Upper lobe of left lung (tissue), 4 donors: ENCODE data around the gene OTOF.

Source experiments
- EP300 ChIP-seq, 4 donors: sonication (generic); formaldehyde crosslinking; IDR thresholded peaks; one replicate each; pipeline ENCODE4 v1.5.1; 2017; ENCODE audit warnings: antibody characterized with exemption in 4 of 4, control low read depth in 2 of 4
- POLR2A ChIP-seq, 4 donors: fragments of 450-650 bp; IDR thresholded peaks; one replicate each; pipeline ENCODE4 v1.5.1; 2016 to 2017; ENCODE audit warnings: antibody characterized with exemption in 4 of 4, mild to moderate bottlenecking in 2 of 4
- TF ChIP-seq, protein P1 (sequence below), 6 experiments: fragments of 450-650 bp in 4 of 6; fragments of 200-600 bp in 2 of 6; sonication (generic) in 2 of 6; IDR thresholded peaks; one replicate each; pipeline ENCODE4 v1.5.1; 2016 to 2019; ENCODE audit warnings: antibody characterized with exemption in 6 of 6

DNA sequence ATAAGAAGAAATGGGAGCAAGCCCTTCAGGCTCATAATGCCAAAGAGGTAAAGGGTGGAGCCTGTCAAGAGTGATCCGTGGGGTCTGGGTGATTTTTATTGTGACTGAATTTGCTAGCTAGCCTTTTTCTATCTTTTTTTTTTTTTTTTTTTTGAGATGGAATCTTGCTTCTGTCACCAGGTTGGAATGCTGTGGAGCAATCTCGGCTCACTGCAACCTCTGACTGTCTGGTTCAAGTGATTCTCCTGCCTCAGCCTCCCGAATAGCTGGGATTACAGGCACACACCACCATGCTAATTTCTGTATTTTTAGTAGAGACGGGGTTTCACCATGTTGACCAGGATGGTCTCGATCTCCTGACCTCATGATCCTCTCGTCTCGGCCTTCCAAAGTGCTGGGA is 47.1 kb downstream of the OTOF start:
- TF ChIP-seq POLR2A (IDR thresholded peaks at IDR 0.05) (no peak), EP300 (IDR thresholded peaks at IDR 0.05) (no peak)
- TF ChIP-seq, protein P1, sequence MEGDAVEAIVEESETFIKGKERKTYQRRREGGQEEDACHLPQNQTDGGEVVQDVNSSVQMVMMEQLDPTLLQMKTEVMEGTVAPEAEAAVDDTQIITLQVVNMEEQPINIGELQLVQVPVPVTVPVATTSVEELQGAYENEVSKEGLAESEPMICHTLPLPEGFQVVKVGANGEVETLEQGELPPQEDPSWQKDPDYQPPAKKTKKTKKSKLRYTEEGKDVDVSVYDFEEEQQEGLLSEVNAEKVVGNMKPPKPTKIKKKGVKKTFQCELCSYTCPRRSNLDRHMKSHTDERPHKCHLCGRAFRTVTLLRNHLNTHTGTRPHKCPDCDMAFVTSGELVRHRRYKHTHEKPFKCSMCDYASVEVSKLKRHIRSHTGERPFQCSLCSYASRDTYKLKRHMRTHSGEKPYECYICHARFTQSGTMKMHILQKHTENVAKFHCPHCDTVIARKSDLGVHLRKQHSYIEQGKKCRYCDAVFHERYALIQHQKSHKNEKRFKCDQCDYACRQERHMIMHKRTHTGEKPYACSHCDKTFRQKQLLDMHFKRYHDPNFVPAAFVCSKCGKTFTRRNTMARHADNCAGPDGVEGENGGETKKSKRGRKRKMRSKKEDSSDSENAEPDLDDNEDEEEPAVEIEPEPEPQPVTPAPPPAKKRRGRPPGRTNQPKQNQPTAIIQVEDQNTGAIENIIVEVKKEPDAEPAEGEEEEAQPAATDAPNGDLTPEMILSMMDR (IDR thresholded peaks at IDR 0.05), result no peak
